ENCODE data around the gene CCDC71L. TPM values are rescaled to one million over a fixed set of nuclear protein-coding genes. Genes with fewer than 3 reads are reported as not detected.
"Not testable (repeated sequence)": the region's sequence is repeated elsewhere in the genome, so short reads cannot be mapped to it uniquely, and the experiment has no call there.

The CCDC71L gene
- total RNA-seq, 4 donors from 2014 or later, result 3.0 to 13.4 (median 8.3) TPM

GRCh38 chr7:106683941-106684340 is 23.0 kb upstream of the CCDC71L start:
- 86 to 93% methylated on average over 3 of the region's 3 CpGs for WGBS, 2 donors
- TF ChIP-seq POLR2A (IDR thresholded peaks at IDR 0.05) (no peak), CTCF (IDR thresholded peaks at IDR 0.05) (no peak)
- DNase-seq (ENCODE audit: low spot score in 2 of 2), result no peak
- no peak overlapping the region for H3K4me3 ChIP-seq (ENCODE audit: low read depth, poor library complexity, severe bottlenecking)
- intact Hi-C loops (cut with DNase I; ENCODE audit: low total_unique reads), result no loop called here

DNA sequence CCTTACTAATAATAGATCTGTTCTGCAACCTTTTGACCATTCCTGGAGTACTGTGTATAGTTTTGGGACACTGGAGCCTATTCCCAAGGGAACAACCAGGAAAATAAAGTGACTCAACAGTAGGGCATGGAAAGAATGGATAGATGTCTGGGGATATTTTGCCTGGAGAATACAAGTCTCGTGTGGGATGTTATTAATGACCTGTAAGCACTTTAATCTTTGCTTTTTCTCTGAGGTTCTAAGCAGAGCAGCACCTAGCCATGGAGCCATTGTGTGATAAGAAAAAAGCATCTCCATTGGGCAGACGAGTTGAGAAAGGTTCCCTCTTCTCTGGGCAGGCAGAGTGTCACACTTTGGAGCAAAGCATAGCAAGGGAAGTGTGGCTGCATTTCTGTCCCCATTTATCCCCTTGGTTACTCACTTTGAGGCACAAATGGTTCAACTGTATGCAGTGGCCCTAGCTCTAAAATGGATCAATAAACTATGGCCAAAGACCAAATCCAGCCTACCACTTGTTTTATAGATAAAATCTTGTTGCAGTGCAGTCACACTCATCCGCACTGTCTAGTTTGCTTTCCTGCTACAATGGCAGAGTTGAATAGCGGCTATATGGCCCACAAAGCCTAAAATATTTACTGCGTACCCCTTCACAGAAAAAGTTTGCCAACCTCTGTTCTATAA is 21.0 kb upstream of the CCDC71L start:
- intact Hi-C loops (cut with DNase I; ENCODE audit: low total_unique reads), result no loop called here

DNA sequence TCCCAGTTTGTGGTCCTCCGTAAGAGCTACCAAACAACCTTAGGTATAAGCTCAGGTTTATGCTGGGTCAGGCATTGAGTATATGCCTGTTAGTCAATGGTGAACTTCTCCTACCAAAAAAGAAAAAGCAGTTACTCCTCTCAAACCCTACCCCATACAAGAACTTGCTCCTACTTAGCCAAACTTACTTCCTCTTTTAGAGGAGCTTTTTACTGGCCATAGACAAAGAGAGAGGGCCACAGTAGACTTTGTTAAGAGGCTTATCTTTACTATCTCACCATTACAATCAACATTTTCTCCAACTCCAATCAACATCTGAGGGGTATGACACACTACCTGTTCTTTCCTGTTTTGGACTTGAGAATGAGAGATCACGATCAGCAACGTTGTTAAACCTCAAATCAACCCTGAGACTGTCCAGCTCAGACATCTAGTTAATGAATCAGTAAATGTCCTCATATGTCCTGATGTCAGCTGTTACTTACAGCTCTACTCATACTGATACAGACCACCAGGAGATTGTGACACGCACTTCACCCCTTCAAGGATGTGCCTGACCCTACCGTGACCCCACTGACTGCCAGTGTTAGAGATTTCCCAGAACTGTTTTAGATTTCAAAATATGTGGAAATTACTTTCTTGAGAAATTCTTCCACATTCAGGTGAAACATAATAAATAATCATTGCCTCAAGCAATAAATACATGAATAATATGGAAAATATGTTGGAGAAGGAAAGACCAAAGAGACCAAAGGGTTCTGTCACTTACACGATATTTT is 18.4 kb upstream of the CCDC71L start:
- no peak for DNase-seq (ENCODE audit: low spot score in 2 of 2)
- TF ChIP-seq POLR2A (IDR thresholded peaks at IDR 0.05), result no peak
- TF ChIP-seq CTCF (IDR thresholded peaks at IDR 0.05), result no peak
- WGBS, 2 donors, result 58 to 63% methylated on average over 6 of the region's 6 CpGs
- intact Hi-C loops (cut with DNase I; ENCODE audit: low total_unique reads), result no loop called here
- H3K4me3 ChIP-seq (ENCODE audit: low read depth, poor library complexity, severe bottlenecking), result no peak overlapping the region

More for the DNA sequence above, 21.0 kb upstream of the CCDC71L start:
- TF ChIP-seq POLR2A (IDR thresholded peaks at IDR 0.05), result no peak
- TF ChIP-seq CTCF (IDR thresholded peaks at IDR 0.05), result no peak
- DNase-seq (ENCODE audit: low spot score in 2 of 2), result no peak
- 54 to 79% methylated on average over 5 of the region's 5 CpGs for WGBS, 2 donors
- no peak overlapping the region for H3K4me3 ChIP-seq (ENCODE audit: low read depth, poor library complexity, severe bottlenecking)

DNA sequence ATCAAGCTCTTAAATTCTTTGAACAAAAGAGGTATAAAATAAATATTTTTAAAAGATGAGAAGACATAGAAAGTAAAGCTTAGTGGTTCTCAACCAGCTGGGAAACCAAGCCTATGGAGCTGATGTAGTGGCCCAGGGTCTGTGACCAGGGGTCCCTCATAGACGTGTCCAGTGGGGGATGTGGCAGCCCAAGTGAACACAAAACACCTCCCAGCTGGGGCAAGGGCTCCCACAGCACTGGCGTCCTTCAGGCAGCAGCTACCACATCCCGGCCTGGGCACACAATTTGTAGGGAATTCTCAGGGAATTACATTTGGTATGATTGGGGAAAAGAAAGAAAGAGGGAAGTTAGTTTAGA is 17.8 kb upstream of the CCDC71L start:
- no peak overlapping the region for H3K4me3 ChIP-seq (ENCODE audit: low read depth, poor library complexity, severe bottlenecking)
- no peak for TF ChIP-seq CTCF (IDR thresholded peaks at IDR 0.05)
- no peak for DNase-seq (ENCODE audit: low spot score in 2 of 2)
- intact Hi-C loops (cut with DNase I; ENCODE audit: low total_unique reads), result no loop called here
- 86 to 93% methylated on average over 3 of the region's 3 CpGs for WGBS, 2 donors

DNA sequence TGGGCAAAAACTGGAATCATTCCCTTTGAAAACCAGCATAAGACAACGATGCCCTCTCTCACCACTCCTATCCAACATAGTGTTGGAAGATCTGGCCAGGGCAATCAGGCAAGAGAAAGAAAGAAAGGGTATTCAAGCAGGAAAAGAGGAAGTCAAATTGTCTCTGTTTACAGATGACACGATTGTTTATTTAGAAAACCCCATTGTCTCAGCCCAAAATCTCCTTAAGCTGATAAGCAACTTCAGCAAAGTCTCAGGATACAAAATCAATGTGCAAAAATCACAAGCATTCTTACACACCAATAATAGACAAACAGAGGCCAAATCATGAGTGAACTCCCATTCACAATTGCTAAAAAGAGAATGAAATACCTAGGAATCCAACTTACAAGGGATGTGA is 15.5 kb upstream of the CCDC71L start:
- 85 to 89% methylated on average over 2 of the region's 2 CpGs for WGBS, 2 donors
- H3K4me3 ChIP-seq (ENCODE audit: low read depth, poor library complexity, severe bottlenecking); DNase-seq (ENCODE audit: low spot score in 2 of 2); intact Hi-C loops (cut with DNase I; ENCODE audit: low total_unique reads): not testable (repeated sequence)

DNA sequence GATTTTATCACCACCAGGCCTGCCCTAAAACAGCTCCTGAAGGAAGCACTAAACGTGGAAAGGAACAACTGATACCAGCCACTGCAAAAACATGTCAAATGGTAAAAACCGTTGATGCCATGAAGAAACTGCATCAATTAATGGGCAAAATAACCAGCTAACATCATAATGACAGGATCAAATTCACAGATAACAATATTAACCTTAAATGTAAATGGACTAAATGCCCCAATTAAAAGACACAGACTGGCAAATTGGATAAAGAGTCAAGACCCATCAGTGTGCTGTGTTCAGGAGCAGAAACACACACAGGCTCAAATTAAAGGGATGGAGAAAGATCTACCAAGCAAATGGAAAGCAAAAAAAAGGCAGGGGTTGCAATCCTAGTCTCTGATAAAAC is 12.7 kb upstream of the CCDC71L start:
- intact Hi-C loops (cut with DNase I; ENCODE audit: low total_unique reads); DNase-seq (ENCODE audit: low spot score in 2 of 2); H3K4me3 ChIP-seq (ENCODE audit: low read depth, poor library complexity, severe bottlenecking): not testable (repeated sequence)
- 75 to 83% methylated on average over 2 of the region's 2 CpGs for WGBS, 2 donors

GRCh38 chr7:106671930-106672329 is 11.0 kb upstream of the CCDC71L start:
- 89 to 91% methylated on average over 8 of the region's 8 CpGs for WGBS, 2 donors
- DNase-seq (ENCODE audit: low spot score in 2 of 2); H3K4me3 ChIP-seq (ENCODE audit: low read depth, poor library complexity, severe bottlenecking); intact Hi-C loops (cut with DNase I; ENCODE audit: low total_unique reads): not testable (repeated sequence)
